Astrocyte of the cerebellum (primary cell): ENCODE measurements around the gene ARPP19.
A peak's percentile ranks its signal among the peaks of the same experiment; 100 is the strongest.

ENCODE experiments used
- DNase-seq: peaks from one replicate; pipeline ENCODE4 v3.0.0-alpha.2; 2011; ENCODE audit warnings: low read depth
- H3K4me3 ChIP-seq: 2 replicates; pipeline ENCODE4 v1.5.1; 2011; ENCODE audit warnings: mild to moderate bottlenecking, low read depth, low read length, moderate library complexity
- in situ Hi-C: cut with HindIII; loops from 2 replicates; pipeline ENCODE4 v1.10.0; 2017; ENCODE audit warnings: low sequenced_read_pairs
- TF ChIP-seq, protein P1 (sequence below): IDR thresholded peaks from 2 replicates; pipeline ENCODE4 v1.5.1; 2012; ENCODE audit warnings: low read length, low read depth, moderate library complexity, mild to moderate bottlenecking; ENCODE audit errors: missing control alignments

Gene ARPP19

DNA sequence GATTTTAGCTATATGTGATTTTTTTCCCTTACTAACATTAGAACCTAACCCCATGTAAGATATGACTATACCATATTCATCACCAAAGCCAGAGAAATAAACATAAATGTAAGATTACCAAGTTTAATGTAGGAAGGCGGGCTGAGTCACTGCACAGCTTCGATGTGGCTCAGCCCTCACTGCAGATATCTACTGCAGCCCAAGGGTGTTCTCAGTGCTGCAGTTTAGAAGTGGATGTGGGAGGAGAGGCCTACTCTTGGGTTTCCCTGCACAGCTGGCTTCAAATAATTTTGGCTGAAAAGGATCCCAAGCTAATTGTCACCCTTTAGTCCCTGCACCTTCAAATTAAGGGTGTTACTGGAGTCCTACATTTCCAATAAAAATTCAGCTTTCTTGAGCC, 9.3 kb downstream of the ARPP19 start:
- DNase-seq: no peak
- no peak overlapping the region for H3K4me3 ChIP-seq
- in situ Hi-C loops: no loop called here
- TF ChIP-seq, protein P1, sequence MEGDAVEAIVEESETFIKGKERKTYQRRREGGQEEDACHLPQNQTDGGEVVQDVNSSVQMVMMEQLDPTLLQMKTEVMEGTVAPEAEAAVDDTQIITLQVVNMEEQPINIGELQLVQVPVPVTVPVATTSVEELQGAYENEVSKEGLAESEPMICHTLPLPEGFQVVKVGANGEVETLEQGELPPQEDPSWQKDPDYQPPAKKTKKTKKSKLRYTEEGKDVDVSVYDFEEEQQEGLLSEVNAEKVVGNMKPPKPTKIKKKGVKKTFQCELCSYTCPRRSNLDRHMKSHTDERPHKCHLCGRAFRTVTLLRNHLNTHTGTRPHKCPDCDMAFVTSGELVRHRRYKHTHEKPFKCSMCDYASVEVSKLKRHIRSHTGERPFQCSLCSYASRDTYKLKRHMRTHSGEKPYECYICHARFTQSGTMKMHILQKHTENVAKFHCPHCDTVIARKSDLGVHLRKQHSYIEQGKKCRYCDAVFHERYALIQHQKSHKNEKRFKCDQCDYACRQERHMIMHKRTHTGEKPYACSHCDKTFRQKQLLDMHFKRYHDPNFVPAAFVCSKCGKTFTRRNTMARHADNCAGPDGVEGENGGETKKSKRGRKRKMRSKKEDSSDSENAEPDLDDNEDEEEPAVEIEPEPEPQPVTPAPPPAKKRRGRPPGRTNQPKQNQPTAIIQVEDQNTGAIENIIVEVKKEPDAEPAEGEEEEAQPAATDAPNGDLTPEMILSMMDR: no peak

- no peak overlapping the region for H3K4me3 ChIP-seq
- DNase-seq: no peak
- TF ChIP-seq, protein P1: no peak
- in situ Hi-C loops: no loop called here
Measured at GRCh38 chr15:52559022-52559421, 9.8 kb downstream of the ARPP19 start.

DNA sequence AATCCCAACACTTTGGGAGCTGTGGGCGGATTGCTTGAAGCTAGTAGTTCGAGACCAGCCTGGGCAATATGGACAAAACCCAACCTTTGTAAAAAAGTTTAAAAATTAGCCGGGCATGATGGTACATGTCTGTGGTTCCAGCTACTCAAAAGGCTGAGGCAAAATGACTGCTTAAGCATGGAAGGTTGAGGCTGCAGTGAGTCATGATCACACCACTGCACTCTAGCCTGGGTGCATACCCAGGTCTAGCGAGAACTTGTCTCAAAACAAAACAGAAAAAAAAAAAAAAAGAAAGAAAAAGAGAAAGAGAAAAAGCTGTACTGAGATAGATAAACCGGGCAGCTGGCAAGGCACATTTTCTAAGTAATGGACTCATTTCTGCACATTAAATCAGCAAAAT, 10.6 kb downstream of the ARPP19 start:
- in situ Hi-C loops: no loop called here
- peak; percentile 18 for DNase-seq
- TF ChIP-seq, protein P1: no peak
- H3K4me3 ChIP-seq: no peak overlapping the region

GRCh38 chr15:52557274-52557641, 11.6 kb downstream of the ARPP19 start:
- TF ChIP-seq, protein P1: no peak
- in situ Hi-C loops: no loop called here
- H3K4me3 ChIP-seq: no peak overlapping the region
- DNase-seq: no peak

GRCh38 chr15:52556524-52557273, 12.1 kb downstream of the ARPP19 start:
- TF ChIP-seq, protein P1: no peak

GRCh38 chr15:52552303-52552702, 16.5 kb downstream of the ARPP19 start:
- in situ Hi-C loops: no loop called here
- H3K4me3 ChIP-seq: no peak overlapping the region
- no peak for DNase-seq
- TF ChIP-seq, protein P1: no peak

More at GRCh38 chr15:52556524-52557273, 12.1 kb downstream of the ARPP19 start:
- no peak for DNase-seq
- no peak overlapping the region for H3K4me3 ChIP-seq
- in situ Hi-C loops: no loop called here
